T-helper 2 cell treated with Interferon-gamma antibody and Interleukin-4, amounts not matched to agents 5 μg/mL and 100 μg/mL, for 36 hours (primary cell): ENCODE results near the gene PER2.

ENCODE experiments used
- DNase-seq: peaks from one replicate; pipeline ENCODE4 v3.0.0; 2021; ENCODE audit warnings: low spot score
- H3K27ac Mint-ChIP-seq: one replicate; pipeline ENCODE4 v1.8.0; 2021; ENCODE audit warnings: mild to moderate bottlenecking, mixed read lengths
- H3K27me3 Mint-ChIP-seq: one replicate; pipeline ENCODE4 v1.8.0; 2021; ENCODE audit warnings: low read depth, mixed read lengths
- H3K36me3 Mint-ChIP-seq: one replicate; pipeline ENCODE4 v1.8.0; 2021; ENCODE audit warnings: low read depth, mixed read lengths
- H3K4me1 Mint-ChIP-seq: one replicate; pipeline ENCODE4 v1.8.0; 2021; ENCODE audit warnings: low read depth, mixed read lengths
- H3K4me3 Mint-ChIP-seq: one replicate; pipeline ENCODE4 v1.8.0; 2022; ENCODE audit warnings: mild to moderate bottlenecking, moderate library complexity, mixed read lengths
- H3K9me3 Mint-ChIP-seq: one replicate; pipeline ENCODE4 v1.8.0; 2021; ENCODE audit warnings: mixed read lengths

Gene PER2

DNA sequence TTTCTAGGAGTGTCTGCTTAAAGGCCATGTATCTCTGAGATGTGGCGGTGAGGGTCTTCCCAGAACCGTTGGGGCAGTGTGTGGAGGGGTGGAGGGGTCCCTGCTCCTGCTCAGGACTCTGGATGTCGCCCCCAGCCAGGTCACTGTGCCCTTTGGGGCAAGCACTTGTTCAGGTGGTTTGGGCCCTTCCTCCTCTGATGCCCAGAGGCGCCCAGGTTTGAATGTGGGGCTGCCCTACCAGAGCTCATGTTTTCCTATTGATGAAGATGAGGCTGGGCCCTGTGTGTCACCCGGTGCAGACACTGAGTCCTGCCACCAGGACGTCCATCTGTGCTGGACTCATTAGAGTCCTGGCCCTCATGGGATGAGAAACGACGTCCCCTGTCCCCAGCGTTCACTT is 14.3 kb upstream of the PER2 start:
- H3K4me1 Mint-ChIP-seq, result no peaks in the 10 kb centered on the region
- H3K4me3 Mint-ChIP-seq, result no peak overlapping the region
- no peak overlapping the region for H3K27ac Mint-ChIP-seq
- peaks cover 8% of the 10 kb centered on the region for H3K27me3 Mint-ChIP-seq
- H3K36me3 Mint-ChIP-seq, result no peaks in the 10 kb centered on the region
- DNase-seq, result no peak
- no peaks in the 10 kb centered on the region for H3K9me3 Mint-ChIP-seq

DNA sequence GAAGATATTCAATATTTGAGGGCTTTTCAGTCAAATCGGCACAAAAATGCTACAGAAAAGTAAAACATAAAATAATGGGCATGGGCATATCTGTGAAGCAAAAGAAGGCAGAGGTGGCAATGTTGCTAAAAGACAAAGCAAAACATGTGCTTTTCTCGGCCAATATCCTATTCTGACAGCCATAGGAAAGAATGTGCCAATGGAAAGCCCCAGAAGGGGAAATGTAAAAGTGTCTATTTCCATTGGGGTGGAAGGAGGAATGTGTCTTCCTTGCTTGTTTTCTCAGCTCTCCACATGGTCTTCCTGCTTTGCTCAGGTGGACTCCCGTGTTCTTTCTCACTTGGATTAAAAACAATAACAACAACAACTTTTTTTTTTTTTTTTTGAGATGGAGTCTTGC is 13.7 kb upstream of the PER2 start:
- no peaks in the 10 kb centered on the region for H3K9me3 Mint-ChIP-seq
- no peak overlapping the region for H3K4me3 Mint-ChIP-seq
- no peaks in the 10 kb centered on the region for H3K4me1 Mint-ChIP-seq
- H3K27ac Mint-ChIP-seq, result no peak overlapping the region
- peaks cover 8% of the 10 kb centered on the region for H3K27me3 Mint-ChIP-seq
- no peaks in the 10 kb centered on the region for H3K36me3 Mint-ChIP-seq
- no peak for DNase-seq

- H3K9me3 Mint-ChIP-seq, result no peaks in the 10 kb centered on the region
- H3K4me3 Mint-ChIP-seq, result no peak overlapping the region
- H3K27ac Mint-ChIP-seq, result no peak overlapping the region
- no peak for DNase-seq
- H3K27me3 Mint-ChIP-seq, result peaks cover 8% of the 10 kb centered on the region
- H3K36me3 Mint-ChIP-seq, result no peaks in the 10 kb centered on the region
- no peaks in the 10 kb centered on the region for H3K4me1 Mint-ChIP-seq
Observed at GRCh38 chr2:238299803-238300202, 11.4 kb upstream of the PER2 start.

DNA sequence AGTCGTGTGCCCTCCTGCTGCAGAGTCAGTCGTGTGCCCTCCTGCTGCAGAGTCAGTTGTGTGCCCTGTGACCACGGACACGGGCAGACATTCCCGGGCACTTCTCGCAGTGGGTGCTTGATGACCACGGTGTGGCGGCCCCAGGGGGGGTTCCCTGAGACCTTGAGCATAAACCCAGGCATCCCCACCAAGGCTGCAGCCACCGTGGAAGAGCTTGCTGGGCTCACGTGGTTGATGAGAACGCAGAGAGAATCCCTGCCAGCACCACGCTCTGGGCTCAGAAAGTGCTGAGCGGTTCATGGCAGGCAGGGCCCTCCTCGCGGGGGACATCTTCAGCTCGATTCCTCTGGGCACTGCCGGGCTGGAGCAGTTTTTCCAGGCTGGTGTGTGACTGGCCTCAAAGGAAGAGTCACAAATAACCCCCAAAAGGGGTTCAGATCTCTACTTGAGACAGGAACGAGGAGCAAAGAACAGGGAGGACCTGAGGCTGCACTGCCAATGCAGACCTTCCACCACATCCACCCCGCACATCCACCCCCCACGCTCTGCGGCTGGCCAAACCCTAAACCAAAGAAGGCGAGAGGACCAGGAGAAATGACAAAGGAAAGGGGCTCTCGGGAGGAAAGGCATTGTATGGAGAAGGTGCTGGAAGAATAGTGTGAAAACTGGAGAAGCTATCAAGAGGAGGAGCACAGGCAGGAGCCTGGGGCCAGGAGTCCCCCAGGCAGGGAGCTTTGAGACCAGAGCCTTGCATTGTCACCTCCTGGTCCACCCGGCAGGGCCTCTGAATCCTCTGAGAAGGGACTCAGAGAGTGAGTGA is 8.4 kb upstream of the PER2 start:
- H3K9me3 Mint-ChIP-seq, result no peaks in the 10 kb centered on the region
- H3K36me3 Mint-ChIP-seq, result no peaks in the 10 kb centered on the region
- H3K27me3 Mint-ChIP-seq, result peaks cover 7% of the 10 kb centered on the region

GRCh38 chr2:238295144-238296112 is 7.0 kb upstream of the PER2 start:
- no peak for DNase-seq
- H3K9me3 Mint-ChIP-seq, result no peaks in the 10 kb centered on the region
- H3K27me3 Mint-ChIP-seq, result peaks cover 5% of the 10 kb centered on the region
- H3K4me1 Mint-ChIP-seq, result no peaks in the 10 kb centered on the region
- no peaks in the 10 kb centered on the region for H3K36me3 Mint-ChIP-seq
- H3K27ac Mint-ChIP-seq, result no peak overlapping the region
- no peak overlapping the region for H3K4me3 Mint-ChIP-seq

More for the DNA sequence above, 8.4 kb upstream of the PER2 start:
- Mint-ChIP-seq H3K27ac (no peak overlapping the region), H3K4me1 (no peaks in the 10 kb centered on the region), H3K4me3 (no peak overlapping the region)
- DNase-seq, result no peak

- no peak overlapping the region for H3K4me3 Mint-ChIP-seq
- H3K27ac Mint-ChIP-seq, result no peak overlapping the region
- peaks cover 8% of the 10 kb centered on the region for H3K4me1 Mint-ChIP-seq
- DNase-seq, result no peak
- peaks cover 2% of the 10 kb centered on the region for H3K27me3 Mint-ChIP-seq
- no peaks in the 10 kb centered on the region for H3K9me3 Mint-ChIP-seq
- no peaks in the 10 kb centered on the region for H3K36me3 Mint-ChIP-seq
Observed at GRCh38 chr2:238294393-238295143, 6.2 kb upstream of the PER2 start.

- H3K9me3 Mint-ChIP-seq, result no peaks in the 10 kb centered on the region
- no peak overlapping the region for H3K27ac Mint-ChIP-seq
- no peaks in the 10 kb centered on the region for H3K36me3 Mint-ChIP-seq
- peaks cover 2% of the 10 kb centered on the region for H3K27me3 Mint-ChIP-seq
- peaks cover 13% of the 10 kb centered on the region for H3K4me1 Mint-ChIP-seq
- DNase-seq, result no peak
- no peak overlapping the region for H3K4me3 Mint-ChIP-seq
Observed at GRCh38 chr2:238294046-238294392, 5.6 kb upstream of the PER2 start.

- no peak for DNase-seq
- Mint-ChIP-seq H3K4me3 (no peak overlapping the region), H3K9me3 (no peaks in the 10 kb centered on the region), H3K4me1 (peaks cover 22% of the 10 kb centered on the region), H3K36me3 (no peaks in the 10 kb centered on the region), H3K27me3 (no peaks in the 10 kb centered on the region), H3K27ac (no peak overlapping the region)
Observed at GRCh38 chr2:238291550-238292281, 3.3 kb upstream of the PER2 start.

DNA sequence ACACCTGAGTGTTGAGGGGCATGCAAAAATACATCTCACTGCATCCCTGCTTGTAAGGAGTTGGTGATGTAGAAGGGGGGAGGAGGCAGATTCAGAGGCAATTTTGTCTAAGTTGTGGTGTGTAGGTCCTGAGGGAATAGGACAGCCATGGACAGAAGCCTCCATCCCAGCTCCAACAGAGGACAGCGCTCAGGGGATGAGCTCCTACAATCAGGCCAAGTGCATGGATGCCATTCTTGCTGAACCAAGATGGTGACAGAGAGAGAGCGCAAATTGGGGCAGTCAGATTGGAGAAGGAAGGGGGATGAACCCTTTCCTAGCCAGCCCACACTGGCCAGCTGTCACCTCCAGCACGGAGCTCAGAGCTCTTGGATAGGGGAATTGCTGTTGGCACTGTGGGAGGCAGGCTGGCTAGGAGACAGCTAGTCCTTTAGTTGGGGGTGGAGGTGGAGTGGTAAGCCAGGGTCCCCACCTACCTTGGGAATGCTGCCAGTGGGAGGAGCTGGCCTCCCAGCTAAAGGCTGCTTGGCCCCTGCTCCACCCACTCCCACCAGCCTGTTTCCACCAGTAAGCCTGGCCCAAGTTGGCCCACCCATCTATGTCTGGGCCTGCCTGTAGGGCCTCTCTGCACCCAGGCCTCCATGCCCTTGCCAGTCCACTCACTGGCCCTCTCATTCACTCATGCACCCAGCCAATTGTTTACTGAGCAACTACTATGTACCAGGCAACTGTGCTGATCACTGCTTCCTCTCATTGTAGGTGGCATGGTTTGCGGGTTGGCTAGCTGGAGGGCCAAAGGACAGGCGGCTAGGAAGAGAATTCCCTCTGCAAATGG is 2.5 kb upstream of the PER2 start:
- no peak for DNase-seq
- Mint-ChIP-seq H3K27ac (no peak overlapping the region), H3K4me3 (no peak overlapping the region), H3K4me1 (peaks cover 25% of the 10 kb centered on the region), H3K9me3 (no peaks in the 10 kb centered on the region), H3K27me3 (no peaks in the 10 kb centered on the region), H3K36me3 (no peaks in the 10 kb centered on the region)

DNA sequence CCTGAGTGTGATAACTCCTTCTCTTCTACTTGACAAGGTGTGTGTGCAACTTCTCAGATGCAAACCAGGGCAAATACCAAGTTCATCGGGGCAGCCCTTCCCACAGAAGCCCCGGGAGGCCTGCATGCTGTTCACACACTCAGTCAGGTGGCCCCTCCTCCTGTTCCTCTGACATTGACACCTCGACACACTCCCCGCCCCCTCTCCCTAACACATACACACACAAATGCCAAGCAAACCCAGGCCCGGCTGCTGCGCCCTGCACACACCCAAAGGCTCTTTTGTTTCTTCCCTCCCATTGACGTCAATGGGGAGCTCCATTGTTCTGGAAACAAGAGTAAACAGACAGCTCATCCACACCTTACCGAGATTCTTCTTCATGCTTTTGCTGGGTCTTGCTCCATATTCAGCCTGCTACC is 1.7 kb upstream of the PER2 start:
- no peaks in the 10 kb centered on the region for H3K36me3 Mint-ChIP-seq
- H3K27me3 Mint-ChIP-seq, result no peaks in the 10 kb centered on the region
- peaks cover 25% of the 10 kb centered on the region for H3K4me1 Mint-ChIP-seq
- H3K4me3 Mint-ChIP-seq, result peak overlapping the region; percentile 96
- peak overlapping the region; percentile 97 for H3K27ac Mint-ChIP-seq
- no peak for DNase-seq
- H3K9me3 Mint-ChIP-seq, result no peaks in the 10 kb centered on the region

GRCh38 chr2:238289574-238289973 is 1.2 kb upstream of the PER2 start:
- DNase-seq, result no peak
- H3K4me3 Mint-ChIP-seq, result peak overlapping the region; percentile 96
- peaks cover 25% of the 10 kb centered on the region for H3K4me1 Mint-ChIP-seq
- peak overlapping the region; percentile 97 for H3K27ac Mint-ChIP-seq
- no peaks in the 10 kb centered on the region for H3K36me3 Mint-ChIP-seq
- no peaks in the 10 kb centered on the region for H3K9me3 Mint-ChIP-seq
- H3K27me3 Mint-ChIP-seq, result no peaks in the 10 kb centered on the region

DNA sequence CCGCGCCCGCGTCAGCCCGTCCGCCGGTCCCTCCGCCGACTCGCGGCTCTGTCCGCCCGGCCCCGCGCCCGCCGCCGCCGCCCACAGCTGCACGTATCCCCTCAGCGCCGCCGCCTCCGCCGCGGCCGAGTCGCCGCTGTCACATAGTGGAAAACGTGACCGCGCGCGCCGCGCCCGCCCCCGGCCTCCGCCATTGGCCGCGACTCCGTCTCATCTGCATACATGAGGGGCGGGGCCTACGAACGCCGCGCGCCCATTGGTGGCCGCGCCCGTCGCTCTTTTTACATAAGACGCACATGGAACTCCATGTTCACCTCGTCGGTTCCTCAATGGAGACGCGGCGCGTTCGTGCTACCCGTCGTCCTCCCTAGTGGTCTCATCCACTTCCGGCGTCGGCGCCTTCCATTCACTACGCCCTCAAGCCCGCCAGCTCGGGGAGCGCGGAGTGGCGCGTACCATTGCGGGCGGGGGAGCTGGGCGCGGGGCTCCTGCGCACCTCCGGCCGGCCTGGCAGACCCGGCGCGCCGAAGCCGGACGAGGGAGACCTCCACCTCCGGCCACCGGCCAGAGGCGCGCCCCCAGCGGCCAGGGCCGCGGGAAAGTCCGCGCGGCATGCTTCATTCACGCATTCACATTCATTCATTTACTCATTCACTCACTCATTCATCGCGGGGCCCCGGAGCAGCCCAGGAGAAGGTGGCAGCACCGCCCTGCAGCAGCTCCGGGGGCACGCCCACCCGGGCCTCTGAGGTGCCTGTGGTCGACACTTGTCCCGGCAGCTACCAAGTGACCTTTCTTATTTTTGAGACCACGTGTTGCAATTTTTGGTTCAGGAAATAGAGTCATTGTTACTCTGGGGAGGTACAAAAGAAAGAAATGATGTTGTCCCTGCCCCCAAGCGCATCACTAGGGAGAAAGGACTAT is 502 bp upstream of the PER2 start:
- Mint-ChIP-seq H3K27me3 (no peaks in the 10 kb centered on the region), H3K36me3 (no peaks in the 10 kb centered on the region), H3K4me1 (peaks cover 25% of the 10 kb centered on the region), H3K4me3 (peak overlapping the region; percentile 96), H3K27ac (peak overlapping the region; percentile 97), H3K9me3 (no peaks in the 10 kb centered on the region)
- DNase-seq, result peak; percentile 98
